IPS-NIHi7 (cell line): ENCODE data around the gene FHOD3.
"Not testable (repeated sequence)": the region's sequence is repeated elsewhere in the genome, so short reads cannot be mapped to it uniquely, and the experiment has no call there.

Source experiments
- DNase-seq: peaks from one replicate; pipeline ENCODE4 v3.0.0; 2012; ENCODE audit warnings: mixed read lengths; ENCODE audit errors: extremely low spot score

Gene FHOD3

DNA sequence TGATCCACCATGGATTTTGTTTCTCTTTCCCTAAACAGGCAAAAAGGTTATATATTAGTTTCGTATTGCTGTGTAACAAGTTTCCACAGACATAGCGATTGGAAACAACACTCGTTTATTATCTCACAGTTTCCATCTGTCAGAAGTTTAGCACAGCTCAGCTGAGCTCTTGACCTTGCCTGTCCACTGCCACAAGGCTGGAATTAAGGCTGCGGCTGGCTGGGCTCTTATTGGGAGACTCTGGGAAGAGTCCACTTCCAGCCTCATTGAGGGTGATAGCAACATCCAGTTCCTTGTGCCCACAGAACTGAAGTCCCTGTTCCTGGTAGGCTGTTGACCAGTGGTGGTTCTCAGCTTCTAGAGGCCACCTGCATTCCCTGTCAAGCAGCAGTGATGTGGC, 410.9 kb downstream of the FHOD3 start:
- DNase-seq, result no peak

DNA sequence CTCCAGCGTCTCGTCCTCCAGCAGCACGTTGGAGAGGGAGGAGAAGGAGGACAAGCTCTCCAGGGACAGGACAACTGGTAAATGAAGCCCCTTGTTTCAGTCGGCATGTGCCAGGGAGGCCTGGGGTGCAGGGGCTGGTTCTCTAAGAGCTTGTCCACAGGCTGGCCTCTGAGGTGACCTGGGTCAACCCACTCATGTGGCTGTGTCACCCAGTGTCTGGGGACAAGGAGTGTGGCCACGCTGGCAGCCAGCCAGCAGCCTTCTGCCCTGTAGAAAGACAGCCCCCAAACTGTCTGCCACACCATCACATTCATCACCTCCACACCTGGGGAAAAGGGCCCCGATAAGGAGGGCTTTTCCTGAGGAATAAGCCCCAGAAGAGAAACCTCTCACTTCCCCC, 411.8 kb downstream of the FHOD3 start:
- no peak for DNase-seq

DNA sequence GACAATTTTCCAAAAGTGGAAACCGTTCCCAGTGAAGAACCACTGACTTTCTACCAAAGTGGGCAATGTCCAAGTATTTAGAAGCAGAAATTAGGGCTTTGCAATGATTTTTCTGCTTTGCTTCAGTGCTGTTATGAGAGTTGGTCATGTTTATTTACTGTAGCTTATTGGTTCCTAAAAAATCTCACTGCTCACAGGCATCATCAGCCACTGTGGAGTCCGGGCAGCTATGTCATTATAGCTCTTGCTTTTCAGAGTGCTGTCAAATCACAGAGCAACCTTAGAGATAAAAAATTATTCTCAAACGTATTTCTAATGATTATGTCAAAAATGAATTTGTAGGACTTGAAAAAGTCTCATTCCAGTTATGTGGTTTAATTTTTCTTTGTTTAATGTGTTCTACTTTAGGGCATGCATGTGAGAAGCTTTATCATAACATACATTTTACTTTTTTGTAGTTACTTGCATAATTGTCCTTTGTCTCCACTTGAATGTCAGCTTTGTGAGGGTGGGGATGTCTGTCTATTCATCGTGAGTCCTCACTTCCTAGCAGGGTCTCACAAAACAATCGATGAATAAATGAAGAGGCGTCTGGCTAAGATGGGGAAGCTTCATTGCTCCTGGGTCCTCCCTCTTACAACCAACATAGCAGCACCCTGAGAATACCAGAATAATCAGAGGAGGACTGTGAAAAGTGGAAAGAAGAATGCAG, 413.7 kb downstream of the FHOD3 start:
- DNase-seq, result no peak

DNA sequence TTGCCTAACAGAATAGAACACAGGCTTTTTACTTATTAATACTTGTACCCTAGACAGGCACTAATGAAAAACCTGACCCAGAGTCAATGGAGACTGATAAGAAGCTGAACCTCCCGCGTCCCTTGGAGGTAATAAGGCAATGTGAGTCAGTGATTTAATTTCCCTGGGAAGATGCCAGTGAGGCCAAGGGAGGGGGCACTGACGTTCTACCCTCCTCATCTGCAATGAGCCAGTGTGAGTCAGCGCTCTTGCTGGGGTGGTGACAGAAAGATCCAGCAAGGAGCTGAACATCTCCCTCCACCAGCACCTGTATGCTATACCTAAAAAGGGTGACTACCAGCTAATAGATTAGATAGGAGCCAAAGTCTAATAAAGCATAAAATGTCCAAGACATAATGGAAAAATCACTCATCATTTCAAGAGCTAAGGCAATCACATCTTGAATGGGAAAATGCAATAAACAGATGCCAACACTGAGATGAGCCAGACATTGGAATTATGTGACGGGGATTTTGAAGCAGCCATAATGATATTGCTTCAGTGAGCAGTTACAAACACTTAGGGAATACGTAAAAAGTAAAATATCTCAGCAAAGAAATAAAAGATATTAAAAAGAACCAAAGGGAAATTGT, 414.4 kb downstream of the FHOD3 start:
- no peak for DNase-seq

DNA sequence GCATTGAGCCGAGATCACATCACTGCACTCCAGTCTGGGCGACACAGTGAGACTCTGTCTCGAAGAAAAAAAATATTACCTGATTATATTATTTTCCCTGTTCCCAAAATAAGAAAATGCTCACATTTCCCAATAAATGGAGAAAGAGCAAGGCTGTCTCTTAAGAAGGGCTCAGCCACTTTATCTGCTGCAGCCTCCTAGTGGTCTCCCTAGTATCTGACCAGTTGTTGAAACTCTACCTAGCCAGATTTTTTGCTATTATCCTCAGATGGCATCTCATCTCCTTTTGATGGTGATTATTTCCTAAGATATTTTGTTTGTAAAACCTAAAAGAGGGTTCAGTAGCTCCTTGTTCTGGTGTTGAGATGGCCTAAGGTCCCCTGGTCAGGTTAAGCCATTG, 417.0 kb downstream of the FHOD3 start:
- no peak for DNase-seq

DNA sequence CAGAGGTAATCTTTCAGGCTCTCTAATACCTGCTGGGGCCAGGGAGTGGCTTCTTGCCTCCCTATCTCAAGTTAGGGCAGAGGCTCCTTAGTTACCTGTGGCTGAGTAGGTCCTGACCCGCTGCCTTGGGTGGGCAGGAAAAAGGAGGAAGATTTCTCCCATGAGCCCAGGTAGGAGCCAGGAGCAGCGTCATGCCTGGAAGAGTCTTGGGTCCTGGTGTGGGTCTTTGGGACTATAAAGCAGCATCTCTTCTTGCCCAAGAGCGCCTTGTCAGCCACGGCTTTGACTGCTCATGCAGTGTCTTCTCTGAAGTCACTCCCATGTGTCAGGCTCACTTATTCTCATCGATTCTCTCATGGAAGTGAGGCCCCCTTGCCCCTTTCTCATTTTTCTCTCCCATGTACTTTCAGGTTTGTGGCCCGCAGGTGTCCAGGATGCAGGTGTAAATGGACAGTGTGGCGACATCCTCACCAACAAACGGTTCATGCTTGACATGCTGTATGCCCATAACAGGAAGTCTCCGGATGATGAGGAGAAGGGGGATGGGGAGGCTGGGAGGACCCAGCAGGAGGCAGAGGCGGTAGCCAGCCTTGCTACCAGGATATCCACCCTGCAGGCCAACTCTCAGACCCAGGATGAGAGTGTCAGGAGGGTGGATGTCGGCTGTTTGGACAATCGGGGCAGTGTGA, 420.1 kb downstream of the FHOD3 start:
- DNase-seq, result no peak

DNA sequence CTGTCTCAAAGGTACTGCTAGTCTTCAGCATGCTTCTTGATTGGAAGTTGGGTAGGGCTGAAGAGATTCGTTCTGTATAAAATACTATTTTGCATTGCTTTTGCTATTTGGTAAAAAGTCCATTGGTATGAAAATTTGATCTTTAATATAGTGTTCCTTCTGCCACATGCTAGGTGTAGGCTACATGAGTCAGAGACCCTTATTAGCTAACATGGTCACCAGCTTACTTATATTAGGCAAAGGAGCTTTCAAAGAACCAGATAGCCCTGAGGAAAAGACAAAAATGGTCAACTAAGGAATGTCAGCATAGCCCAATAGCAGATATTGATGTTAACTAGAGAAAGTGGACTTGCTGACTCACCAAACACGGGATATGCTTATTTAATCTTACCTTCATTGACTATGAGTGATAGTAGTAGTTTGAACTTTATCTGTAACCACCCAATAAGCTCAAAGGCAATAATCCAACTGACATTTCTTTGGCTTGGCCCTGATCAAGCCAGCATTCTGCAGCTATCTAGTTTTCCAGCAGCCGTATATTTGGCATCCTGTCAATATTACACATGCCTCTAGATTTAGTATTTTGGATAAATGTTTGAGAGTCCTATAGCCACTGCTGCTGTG, 421.3 kb downstream of the FHOD3 start:
- DNase-seq, result no peak

DNA sequence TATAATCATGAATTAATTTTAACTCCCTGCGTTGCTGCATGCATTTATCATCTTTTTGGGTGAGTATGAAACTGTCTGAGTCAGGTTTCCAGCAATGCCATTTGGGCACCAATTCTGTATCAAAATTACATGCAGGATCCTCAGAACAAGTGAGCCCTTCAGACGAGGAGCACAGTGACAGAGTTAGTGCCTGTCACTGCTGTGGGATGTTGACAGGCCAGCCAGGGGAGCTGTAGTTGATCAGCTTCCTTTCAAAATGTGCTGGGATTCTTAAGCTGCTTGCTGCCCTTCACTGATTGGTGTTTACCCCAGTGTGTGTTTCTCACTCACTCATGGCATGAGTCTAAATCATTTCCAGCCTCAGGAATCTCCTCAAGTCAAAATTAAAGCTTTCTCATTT, 422.1 kb downstream of the FHOD3 start:
- DNase-seq, result no peak

DNA sequence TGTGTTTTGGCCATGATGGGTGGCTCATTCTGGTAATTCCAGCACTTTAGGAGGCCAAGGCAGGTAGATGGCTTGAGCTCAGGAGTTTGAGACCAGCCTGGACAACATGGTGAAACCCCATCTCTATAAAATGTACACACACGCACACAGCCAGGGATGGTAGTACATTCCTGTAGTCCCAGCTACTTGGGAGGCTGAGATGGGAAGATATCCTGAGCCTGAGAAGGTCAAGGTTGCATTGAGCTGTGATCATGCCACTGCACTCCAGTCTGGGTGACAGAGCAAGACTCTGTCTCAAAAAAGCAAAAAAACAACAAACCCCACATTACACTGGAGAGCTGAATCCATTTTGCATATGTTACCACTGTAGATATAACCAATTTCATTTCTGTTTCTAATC, 423.8 kb downstream of the FHOD3 start:
- not testable (repeated sequence) for DNase-seq

DNA sequence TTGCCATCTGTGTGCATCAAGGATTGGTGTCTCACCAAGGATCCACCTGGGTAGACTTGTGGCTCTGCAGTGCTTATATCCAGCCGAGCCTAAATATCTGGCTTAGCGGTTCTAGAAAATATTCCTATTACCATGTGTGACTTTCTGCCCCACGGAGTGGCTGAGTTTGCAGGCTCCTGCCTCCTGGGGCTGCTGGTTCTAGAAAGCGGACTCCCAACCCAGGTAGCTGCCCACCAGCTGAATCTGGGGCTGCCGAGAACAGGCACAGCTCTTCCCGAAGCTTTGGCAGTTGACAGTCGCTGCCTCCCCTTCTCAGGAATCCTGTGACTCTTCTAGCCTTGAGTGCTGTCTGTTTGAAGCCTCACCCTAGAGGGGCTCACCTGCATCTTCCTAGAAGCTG, 426.7 kb downstream of the FHOD3 start:
- DNase-seq, result no peak

DNA sequence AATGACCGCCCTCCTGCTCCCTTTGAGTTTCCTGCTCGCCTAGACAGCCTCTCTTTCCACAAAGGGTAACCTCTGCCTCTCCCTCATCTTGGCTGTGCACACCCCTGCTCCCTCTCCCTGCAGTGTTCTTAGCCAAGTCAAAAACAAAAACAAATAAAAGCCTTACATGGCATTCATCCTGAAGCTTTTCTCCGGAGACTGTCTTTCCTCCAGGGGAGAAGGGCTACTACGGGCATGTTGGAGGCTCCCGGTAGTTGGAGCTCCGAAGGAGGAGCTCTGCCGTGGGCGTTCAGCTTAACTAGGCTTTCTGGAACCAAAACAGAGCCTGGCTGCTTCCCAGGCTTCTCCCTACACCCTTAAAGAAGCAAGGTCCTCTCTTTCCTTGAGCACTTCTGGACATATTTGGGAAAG, 427.1 kb downstream of the FHOD3 start:
- DNase-seq, result no peak

DNA sequence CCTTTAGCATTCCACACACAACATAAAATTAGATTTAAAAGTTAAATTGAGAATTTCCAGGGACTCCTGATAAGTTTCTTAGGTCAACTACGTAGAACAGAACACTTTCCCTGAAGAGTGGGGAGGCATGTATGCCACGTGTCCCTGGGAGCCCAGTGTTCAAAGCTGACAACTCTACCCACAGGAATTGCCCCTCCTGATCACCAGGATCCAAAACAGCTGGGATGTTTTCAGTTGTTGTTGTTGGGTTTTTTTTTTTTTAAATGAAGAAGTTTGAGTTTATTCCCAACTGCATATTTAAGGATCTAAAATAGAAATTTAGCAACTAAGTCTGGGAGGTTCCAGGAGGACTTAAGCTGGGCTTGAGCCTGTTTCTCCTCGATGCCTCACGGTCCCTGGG, 430.8 kb downstream of the FHOD3 start:
- DNase-seq, result no peak

DNA sequence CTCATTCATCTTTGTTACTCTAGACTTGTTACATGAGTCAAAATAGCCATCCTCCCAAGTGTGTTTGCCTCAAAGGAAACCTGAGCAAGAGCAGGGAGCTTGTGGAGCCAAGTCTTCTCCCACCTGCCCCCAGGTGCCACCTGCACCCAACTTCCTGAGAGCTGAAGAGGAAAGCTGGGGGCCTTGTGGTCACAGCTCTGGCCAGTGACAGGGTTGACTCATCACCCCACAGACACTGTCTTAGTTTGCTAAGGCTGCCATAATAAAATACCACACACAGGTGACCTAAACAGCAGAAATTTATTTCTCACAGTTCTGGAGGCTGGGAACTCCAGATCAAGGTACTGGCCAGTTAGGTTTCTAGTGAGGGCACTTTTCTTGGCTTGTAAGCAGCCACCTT, 431.7 kb downstream of the FHOD3 start:
- DNase-seq, result no peak

DNA sequence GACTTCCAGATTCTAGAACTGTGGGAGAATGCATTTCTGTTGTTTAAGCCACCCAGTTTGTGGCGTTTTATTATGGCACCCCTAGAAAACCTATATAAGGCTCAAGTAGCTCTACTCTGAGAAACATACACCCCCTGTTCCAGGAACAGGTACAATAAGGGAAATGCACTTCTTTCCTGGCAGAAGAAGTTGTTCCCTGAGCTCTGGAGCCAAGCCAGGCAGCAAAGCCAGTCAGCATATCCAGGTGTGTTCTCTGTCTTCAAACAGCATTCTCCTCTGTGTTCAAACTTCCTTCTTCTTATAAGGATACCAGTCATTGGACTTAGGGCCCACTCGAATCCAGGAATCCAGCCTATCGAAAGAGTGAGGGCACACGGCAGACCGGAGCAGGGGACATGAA, 434.8 kb downstream of the FHOD3 start:
- DNase-seq, result no peak

DNA sequence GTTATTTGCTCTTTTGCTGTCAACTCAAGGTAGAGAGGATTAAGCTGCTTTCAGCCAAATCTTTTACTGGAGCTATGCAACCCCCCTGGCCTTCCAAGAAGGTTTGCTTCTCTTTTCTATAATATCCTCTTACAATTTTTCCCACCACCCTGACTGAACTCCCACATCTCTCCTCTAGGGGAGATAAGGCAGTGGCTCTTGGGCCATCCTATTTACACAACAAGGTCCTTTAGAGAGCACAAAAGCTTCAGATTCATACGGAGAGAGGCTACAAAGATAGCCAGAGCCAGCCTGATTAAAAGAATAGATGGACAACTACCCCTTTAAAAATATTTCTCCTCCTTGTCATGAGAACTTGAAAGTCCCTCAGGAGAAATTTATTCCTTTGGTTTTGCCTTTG, 435.6 kb downstream of the FHOD3 start:
- no peak for DNase-seq

DNA sequence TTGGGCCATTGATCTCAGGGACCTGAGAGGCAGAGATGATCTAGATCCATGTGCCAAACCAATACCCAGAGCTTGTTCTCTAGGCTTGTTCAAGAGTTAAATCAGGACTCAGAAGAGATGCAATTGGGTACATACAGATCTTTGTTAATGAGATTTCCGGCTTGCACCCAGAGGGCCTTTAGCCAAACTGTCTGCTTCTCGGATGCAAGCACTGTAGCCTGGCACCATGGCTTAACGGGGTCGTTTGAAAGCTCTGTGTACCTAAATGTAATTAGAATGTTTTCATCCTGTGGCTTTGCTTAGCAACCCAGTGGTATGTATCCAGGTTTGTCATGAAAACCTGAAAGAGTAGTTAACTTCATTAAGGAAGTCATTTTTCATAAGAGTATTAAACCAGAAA, 437.1 kb downstream of the FHOD3 start:
- no peak for DNase-seq

DNA sequence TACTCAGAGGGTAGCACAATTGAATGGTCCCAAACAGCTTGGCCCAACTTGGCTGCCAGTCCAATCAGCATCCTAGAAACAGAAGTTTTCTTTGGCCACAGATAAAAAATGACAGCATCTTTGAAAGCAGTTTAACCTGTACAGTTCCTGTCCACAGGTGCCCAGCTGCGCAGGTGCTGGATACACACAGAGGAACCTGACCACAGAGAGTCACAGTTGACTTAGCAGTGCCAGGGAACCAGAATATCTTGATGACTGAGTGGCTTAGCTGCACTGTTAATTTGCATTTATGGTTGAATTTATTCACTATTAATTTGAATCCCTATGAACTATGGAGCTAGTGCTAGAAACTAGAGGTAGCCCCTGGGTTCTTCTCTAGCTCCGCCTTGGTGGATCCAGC, 437.6 kb downstream of the FHOD3 start:
- no peak for DNase-seq

DNA sequence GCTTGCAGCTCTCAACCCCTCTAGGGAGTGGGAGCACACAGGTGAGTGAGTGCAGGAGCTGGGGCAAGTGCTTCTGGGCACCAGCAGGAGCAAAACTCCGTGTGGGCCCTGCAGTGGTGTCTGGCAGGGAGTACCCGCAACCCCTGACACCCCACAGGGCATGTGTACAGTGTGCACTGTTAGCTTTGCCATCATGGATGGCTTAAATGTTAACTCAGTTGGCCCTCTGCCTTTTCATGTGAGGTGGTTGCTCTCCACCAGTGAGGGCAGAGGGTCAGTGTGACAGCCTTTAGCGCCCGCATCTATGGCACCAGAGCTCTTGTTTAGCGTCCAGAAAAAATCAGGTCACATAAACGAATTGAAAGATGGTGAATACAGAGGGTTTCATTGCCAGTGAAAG, 438.6 kb downstream of the FHOD3 start:
- no peak for DNase-seq

DNA sequence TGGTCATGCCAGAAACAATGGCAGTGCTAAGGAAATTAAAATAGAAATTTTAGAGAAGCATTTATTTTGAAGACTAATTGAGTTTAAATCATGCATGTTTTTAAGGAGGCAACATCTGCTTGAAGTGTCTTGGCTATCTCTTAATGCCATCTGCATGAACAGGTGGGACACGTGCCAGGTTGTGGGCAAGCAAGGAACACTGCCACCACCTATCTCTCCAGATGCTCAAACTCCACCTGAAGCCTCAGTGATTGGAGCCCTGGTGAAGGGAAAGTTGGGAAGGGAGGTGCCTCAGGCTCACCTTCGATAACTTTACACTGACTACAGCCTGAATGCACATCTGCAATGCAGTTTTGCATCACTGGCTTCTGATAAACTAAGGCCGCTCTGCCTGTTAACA, 439.8 kb downstream of the FHOD3 start:
- no peak for DNase-seq

DNA sequence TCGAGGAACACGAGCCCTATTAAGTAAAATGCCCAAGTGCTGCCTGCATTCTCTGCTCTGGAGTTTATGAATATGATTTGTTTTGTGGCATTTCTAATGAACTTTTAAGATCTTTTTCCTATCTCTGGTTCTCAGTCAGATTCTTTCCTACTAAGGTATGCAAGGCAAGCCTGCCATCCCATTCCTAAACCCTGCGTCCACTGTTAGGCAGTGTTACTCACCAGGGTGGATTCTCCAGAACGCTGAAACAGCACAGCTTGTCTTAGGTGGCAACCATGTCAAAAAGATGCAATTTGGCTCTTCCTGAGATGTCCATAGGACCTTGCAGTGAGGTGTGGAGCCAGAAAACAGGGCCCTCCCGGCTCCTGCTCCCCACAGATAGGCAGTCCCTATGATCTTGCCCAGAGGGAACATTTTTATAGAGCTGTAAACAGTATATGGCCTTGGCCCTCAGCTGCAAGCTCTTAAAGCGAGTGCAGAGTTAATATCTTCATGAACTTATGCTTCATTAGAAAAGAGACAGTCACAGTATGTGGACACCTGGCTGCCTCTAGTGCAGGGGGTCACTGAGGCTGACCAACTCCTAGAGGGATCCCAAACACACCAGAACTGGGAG, 446.9 kb downstream of the FHOD3 start:
- DNase-seq, result no peak

DNA sequence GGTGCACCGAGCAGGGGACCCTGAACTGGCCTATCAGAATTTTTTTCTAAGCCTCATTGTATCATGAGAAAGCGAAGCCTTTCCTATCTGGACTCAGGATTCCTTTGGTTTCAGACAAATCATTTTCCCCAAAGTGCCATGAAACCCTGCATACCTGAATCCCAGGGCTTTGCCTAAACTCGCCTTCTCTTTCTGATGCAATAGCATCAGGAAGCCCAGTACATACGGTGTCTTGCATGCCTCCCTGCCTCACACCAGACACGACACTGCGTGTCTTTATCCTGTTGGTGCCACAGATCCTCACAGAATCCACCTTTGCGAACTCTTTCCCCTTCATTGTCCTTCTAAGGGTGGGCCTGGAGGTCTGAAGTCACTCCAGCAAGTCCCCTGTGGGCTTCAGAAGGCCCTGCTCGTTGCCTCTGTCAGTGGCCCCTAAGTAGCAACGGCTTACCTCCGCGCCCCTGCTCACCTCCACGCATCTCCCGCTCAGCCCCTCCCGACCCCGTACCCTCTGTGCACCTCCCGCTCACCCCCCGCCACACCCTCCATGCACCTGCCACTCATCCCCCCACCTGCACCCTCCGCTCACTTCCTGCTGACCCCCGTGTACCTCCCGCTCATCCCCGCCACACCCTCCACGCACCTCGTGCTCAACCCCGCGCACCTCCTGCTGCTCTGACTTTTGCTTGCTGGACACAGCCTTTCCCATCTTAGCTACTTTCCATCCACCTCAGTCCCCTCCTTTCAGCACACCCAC, 447.9 kb downstream of the FHOD3 start:
- DNase-seq, result no peak
